ENCODE results near the gene LZTR1. TPM values are rescaled to one million over a fixed set of nuclear protein-coding genes. Genes with fewer than 3 reads are reported as not detected.
"Not testable (repeated sequence)": the region's sequence is repeated elsewhere in the genome, so short reads cannot be mapped to it uniquely, and the experiment has no call there.

Gene LZTR1
- total and polyA plus RNA-seq, 11 donors, result 18.4 to 41.9 (median 26.6) TPM

DNA sequence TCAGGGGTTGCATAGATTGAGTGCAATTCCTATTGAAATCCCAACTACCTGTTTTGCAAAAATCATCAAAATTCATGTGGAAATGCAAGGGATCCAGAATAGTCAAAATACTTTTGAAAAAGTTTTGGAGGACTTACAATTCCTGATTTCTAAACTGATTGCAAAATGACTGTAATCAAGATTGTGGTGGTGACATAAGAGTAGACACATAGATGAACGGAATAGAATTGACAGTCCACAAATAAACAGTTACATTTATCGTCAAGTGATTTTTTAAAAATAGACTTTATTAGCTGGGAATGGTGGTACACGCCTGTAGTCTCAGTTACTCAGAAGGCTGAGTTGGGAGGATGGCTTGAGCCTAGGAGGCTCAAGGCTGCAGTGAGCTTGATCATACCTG is 52.9 kb downstream of the LZTR1 start:
- Histone ChIP-seq H3K27me3 (peaks cover 6 to 34% (median 19%) of the 10 kb centered on the region in 9 donors), H3K27ac (no peak overlapping the region), H3K9me3 (no peaks in the 10 kb centered on the region), H3K36me3 (no peaks in the 10 kb centered on the region), H3K4me1 (peaks cover 0 to 16% (median 6%) of the 10 kb centered on the region in 12 donors), H3K4me3 (no peak overlapping the region)
- DNase-seq (no peak), ATAC-seq (no peak)
- TF ChIP-seq, protein P1, sequence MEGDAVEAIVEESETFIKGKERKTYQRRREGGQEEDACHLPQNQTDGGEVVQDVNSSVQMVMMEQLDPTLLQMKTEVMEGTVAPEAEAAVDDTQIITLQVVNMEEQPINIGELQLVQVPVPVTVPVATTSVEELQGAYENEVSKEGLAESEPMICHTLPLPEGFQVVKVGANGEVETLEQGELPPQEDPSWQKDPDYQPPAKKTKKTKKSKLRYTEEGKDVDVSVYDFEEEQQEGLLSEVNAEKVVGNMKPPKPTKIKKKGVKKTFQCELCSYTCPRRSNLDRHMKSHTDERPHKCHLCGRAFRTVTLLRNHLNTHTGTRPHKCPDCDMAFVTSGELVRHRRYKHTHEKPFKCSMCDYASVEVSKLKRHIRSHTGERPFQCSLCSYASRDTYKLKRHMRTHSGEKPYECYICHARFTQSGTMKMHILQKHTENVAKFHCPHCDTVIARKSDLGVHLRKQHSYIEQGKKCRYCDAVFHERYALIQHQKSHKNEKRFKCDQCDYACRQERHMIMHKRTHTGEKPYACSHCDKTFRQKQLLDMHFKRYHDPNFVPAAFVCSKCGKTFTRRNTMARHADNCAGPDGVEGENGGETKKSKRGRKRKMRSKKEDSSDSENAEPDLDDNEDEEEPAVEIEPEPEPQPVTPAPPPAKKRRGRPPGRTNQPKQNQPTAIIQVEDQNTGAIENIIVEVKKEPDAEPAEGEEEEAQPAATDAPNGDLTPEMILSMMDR (IDR thresholded peaks at IDR 0.05), result no peak
- TF ChIP-seq POLR2A (IDR thresholded peaks at IDR 0.05), result no peak
- WGBS, 4 donors, result 86 to 93% (median 89%) methylated on average over 3 of the region's 3 CpGs
- intact Hi-C loops (cut with DNase I), result loop anchor here in 1 of 10 donors (10.0 kb wide), 1 partner anchor 60 kb away; no protein-coding TSS in a partner anchor

DNA sequence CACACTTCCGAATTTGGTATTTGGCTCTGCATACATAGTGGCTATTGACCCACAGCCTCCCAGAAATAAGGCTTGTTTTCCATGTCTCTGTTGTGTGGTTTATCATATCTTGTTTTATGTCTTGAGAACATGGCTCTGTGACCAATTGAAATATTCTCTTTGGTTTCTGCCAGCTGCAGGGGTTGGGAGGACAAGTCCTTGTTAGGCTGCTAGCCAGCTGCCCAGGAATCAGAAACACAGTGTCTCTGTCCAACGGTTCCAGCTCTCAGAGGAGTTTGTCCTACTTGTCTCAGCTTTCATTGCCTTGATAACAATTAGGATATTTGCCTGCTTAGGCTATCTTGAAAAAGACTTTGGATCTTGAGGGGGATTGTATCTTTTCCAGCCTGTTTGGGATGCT is 56.3 kb downstream of the LZTR1 start:
- intact Hi-C loops (cut with DNase I), result loop anchor here in 1 of 10 donors (10.0 kb wide), 1 partner anchor 56 kb away; no protein-coding TSS in a partner anchor
- WGBS, 4 donors, result 32 to 43% (median 38%) methylated on average over 2 of the region's 2 CpGs
- Histone ChIP-seq H3K36me3 (no peaks in the 10 kb centered on the region), H3K27ac (peak overlapping the region in 2 of 12 donors; percentile 43 to 46), H3K9me3 (no peaks in the 10 kb centered on the region), H3K4me1 (peaks cover 0 to 8% (median 1%) of the 10 kb centered on the region in 12 donors), H3K4me3 (no peak overlapping the region), H3K27me3 (peaks cover 0 to 3% (median 0%) of the 10 kb centered on the region in 9 donors)
- ATAC-seq (peak in 3 of 4 donors; percentile 39 to 55 (median 42)), DNase-seq (no peak)
- TF ChIP-seq POLR2A (IDR thresholded peaks at IDR 0.05), result no peak
- TF ChIP-seq, protein P1 (IDR thresholded peaks at IDR 0.05), result no peak

DNA sequence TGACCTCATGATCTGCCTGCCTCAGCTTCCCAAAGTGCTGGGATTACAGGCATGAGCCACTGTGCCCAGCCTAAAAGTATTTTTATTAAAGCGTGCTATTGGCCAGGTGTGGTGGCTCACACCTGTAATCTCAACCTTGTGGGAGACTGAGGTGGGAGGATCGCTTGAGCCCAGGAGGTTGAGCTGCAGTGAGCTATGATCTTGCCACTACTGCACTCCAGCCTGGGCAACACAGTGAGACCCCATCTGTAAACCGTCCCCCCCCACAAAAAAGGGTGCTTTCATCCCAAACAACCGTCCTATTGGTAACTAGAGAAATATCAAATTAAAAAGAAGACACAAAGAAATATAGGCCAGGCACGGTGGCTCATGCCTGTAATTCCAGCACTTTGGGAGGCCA is 57.1 kb downstream of the LZTR1 start:
- ATAC-seq, H3K4me3 ChIP-seq, H3K27me3 ChIP-seq, H3K4me1 ChIP-seq, H3K36me3 ChIP-seq, H3K27ac ChIP-seq, H3K9me3 ChIP-seq: not testable (repeated sequence)
- WGBS, 4 donors, result 89 to 95% (median 92%) methylated on average over 5 of the region's 5 CpGs
- intact Hi-C loops (cut with DNase I), result loop anchor here in 1 of 10 donors (10.0 kb wide), 1 partner anchor 56 kb away; no protein-coding TSS in a partner anchor
- DNase-seq, result peak in 1 of 5 donors; percentile 11

DNA sequence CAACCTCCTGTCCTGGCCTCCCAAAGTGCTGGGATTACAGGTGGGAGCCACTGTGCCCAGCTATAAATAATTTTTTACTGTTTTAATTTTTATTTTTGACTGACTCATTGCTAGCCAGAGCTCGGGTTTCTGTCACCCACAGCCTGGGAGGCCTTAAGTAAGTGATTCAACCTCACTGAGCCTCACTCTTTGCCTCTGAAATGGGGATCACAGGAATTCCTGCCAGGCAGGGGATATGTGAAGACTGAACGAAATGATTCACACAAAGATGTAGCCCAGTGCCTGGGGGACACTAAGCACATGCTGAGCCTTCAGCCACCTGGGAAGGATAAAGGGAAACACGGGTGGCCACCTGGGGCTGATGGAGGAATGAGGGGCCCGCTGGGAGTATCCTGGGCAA is 59.8 kb downstream of the LZTR1 start:
- DNase-seq, result peak in 1 of 5 donors; percentile 8

More for the DNA sequence above, 59.8 kb downstream of the LZTR1 start:
- TF ChIP-seq, protein P1 (IDR thresholded peaks at IDR 0.05), result no peak
- no peak for TF ChIP-seq POLR2A (IDR thresholded peaks at IDR 0.05)
- Histone ChIP-seq H3K27me3 (no peaks in the 10 kb centered on the region), H3K27ac (no peak overlapping the region), H3K9me3 (no peaks in the 10 kb centered on the region), H3K4me3 (no peak overlapping the region), H3K4me1 (peaks cover 0 to 22% (median 10%) of the 10 kb centered on the region in 12 donors), H3K36me3 (no peaks in the 10 kb centered on the region)
- 80 to 85% (median 80%) methylated on average over 4 of the region's 4 CpGs for WGBS, 4 donors
- no peak for ATAC-seq
- intact Hi-C loops (cut with DNase I), result no loop called here

Measured in heart left ventricle (tissue), 16 donors.